ENCODE results near the gene CALCOCO1.
"Not testable (repeated sequence)": the region's sequence is repeated elsewhere in the genome, so short reads cannot be mapped to it uniquely, and the experiment has no call there.

CALCOCO1 gene

DNA sequence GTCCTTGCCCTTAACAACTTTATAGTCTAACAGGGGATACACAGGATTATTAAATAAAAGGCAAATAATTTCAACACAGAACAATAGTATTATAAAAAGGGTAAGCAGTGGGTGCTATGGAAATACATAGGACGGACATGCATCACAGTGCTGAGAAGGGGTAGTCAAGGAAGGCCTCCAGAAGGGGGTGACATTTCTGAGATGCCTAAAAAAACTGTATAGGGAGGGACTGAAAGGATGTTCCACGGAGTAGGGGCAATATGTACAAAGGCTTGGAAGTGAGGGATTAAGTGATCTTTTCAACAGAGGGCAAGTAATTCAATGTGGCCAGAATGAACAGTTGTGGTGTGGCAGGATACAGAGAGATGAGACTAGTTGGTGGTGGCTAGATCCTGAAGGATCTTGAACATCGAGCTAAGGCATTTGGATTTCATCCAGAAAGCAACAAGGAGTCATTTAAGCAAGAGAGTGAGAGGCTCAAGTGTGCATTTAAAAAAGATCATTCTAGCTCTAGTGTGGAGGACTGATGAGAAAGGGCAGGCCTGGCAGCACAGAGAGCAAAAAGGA lies 42.5 kb downstream of the CALCOCO1 start:
- no peaks in the 10 kb centered on the region for H3K4me1 ChIP-seq (ENCODE audit: low read length)
- H3K27ac ChIP-seq (ENCODE audit: low read length): no peak overlapping the region
- TF ChIP-seq EZH2phosphoT487 (IDR thresholded peaks at IDR 0.05; ENCODE audit: low read length) (no peak), EZH2 (optimal IDR thresholded peaks at IDR 0.05; ENCODE audit: low read depth, low read length) (no peak)
- TF ChIP-seq, protein P1, sequence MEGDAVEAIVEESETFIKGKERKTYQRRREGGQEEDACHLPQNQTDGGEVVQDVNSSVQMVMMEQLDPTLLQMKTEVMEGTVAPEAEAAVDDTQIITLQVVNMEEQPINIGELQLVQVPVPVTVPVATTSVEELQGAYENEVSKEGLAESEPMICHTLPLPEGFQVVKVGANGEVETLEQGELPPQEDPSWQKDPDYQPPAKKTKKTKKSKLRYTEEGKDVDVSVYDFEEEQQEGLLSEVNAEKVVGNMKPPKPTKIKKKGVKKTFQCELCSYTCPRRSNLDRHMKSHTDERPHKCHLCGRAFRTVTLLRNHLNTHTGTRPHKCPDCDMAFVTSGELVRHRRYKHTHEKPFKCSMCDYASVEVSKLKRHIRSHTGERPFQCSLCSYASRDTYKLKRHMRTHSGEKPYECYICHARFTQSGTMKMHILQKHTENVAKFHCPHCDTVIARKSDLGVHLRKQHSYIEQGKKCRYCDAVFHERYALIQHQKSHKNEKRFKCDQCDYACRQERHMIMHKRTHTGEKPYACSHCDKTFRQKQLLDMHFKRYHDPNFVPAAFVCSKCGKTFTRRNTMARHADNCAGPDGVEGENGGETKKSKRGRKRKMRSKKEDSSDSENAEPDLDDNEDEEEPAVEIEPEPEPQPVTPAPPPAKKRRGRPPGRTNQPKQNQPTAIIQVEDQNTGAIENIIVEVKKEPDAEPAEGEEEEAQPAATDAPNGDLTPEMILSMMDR (IDR thresholded peaks at IDR 0.05; ENCODE audit: low read length): no peak

DNA sequence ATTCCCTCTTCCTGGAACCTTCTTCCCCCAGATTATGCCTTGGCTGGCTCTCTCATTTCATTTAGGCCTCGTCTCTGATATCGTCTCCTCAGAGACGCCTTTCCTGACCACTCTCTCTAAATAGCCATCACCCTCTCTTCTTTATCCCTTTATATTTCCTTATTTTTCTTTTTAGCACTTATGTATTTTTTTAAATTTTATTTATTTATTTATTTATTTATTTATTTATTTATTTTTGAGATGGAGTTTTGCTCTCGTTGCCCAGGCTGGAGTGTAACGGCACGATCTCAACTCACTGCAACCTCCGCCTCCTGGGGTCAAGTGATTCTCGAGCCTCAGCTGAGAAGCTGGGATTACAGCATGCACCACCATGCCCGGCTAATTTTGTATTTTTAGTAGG lies 43.3 kb downstream of the CALCOCO1 start:
- H3K9ac ChIP-seq (ENCODE audit: low read length): no peak overlapping the region
- TF ChIP-seq EZH2 (optimal IDR thresholded peaks at IDR 0.05; ENCODE audit: low read depth, low read length) (no peak), EZH2phosphoT487 (IDR thresholded peaks at IDR 0.05; ENCODE audit: low read length) (no peak)
- TF ChIP-seq, protein P1 (IDR thresholded peaks at IDR 0.05; ENCODE audit: low read length): no peak
- H3K4me2 ChIP-seq (ENCODE audit: low read depth, low read length): no peak overlapping the region
- H4K20me1 ChIP-seq (ENCODE audit: insufficient read depth, low read length): no peaks in the 10 kb centered on the region
- no peaks in the 10 kb centered on the region for H3K79me2 ChIP-seq (ENCODE audit: low read length)
- no peak overlapping the region for H3K4me3 ChIP-seq (ENCODE audit: low read length)
- no peaks in the 10 kb centered on the region for H3K36me3 ChIP-seq (replicated peaks; ENCODE audit: insufficient read depth, low read length)
- no peaks in the 10 kb centered on the region for H3F3A ChIP-seq (ENCODE audit: insufficient read depth, low read length)
- no peak for DNase-seq
- no peaks in the 10 kb centered on the region for H3K9me2 ChIP-seq (replicated peaks; ENCODE audit: insufficient read depth, low read length)
- peaks cover 2% of the 10 kb centered on the region; the same call in 1 of the 2 replicates for H3K27me3 ChIP-seq (replicated peaks; ENCODE audit: insufficient read depth, low read length)
- H3K4me1 ChIP-seq (ENCODE audit: low read length): no peaks in the 10 kb centered on the region
- no peaks in the 10 kb centered on the region for H3K9me3 ChIP-seq (replicated peaks; ENCODE audit: insufficient read depth, low read length)
- no peak overlapping the region for H2AFZ ChIP-seq (ENCODE audit: low read length)
- H3K27ac ChIP-seq (ENCODE audit: low read length): no peak overlapping the region

More for the DNA sequence above, 42.5 kb downstream of the CALCOCO1 start:
- no peaks in the 10 kb centered on the region for H4K20me1 ChIP-seq (ENCODE audit: insufficient read depth, low read length)
- no peaks in the 10 kb centered on the region for H3K36me3 ChIP-seq (replicated peaks; ENCODE audit: insufficient read depth, low read length)
- no peaks in the 10 kb centered on the region for H3K79me2 ChIP-seq (ENCODE audit: low read length)
- DNase-seq: no peak
- no peak overlapping the region for H3K4me3 ChIP-seq (ENCODE audit: low read length)
- H3K9me3 ChIP-seq (replicated peaks; ENCODE audit: insufficient read depth, low read length): no peaks in the 10 kb centered on the region
- no peak overlapping the region for H3K9ac ChIP-seq (ENCODE audit: low read length)
- no peaks in the 10 kb centered on the region for H3K9me2 ChIP-seq (replicated peaks; ENCODE audit: insufficient read depth, low read length)
- no peak overlapping the region for H2AFZ ChIP-seq (ENCODE audit: low read length)
- no peaks in the 10 kb centered on the region for H3F3A ChIP-seq (ENCODE audit: insufficient read depth, low read length)
- no peaks in the 10 kb centered on the region for H3K27me3 ChIP-seq (replicated peaks; ENCODE audit: insufficient read depth, low read length)
- H3K4me2 ChIP-seq (ENCODE audit: low read depth, low read length): no peak overlapping the region

GRCh38 chr12:53683494-53683893 lies 43.8 kb downstream of the CALCOCO1 start:
- H3F3A ChIP-seq (ENCODE audit: insufficient read depth, low read length): no peaks in the 10 kb centered on the region
- H3K27ac ChIP-seq (ENCODE audit: low read length): no peak overlapping the region
- H3K4me1 ChIP-seq (ENCODE audit: low read length): no peaks in the 10 kb centered on the region
- no peak overlapping the region for H3K4me2 ChIP-seq (ENCODE audit: low read depth, low read length)
- H3K27me3 ChIP-seq (replicated peaks; ENCODE audit: insufficient read depth, low read length): peaks cover 7% of the 10 kb centered on the region
- H3K9ac ChIP-seq (ENCODE audit: low read length): no peak overlapping the region
- no peaks in the 10 kb centered on the region for H3K9me2 ChIP-seq (replicated peaks; ENCODE audit: insufficient read depth, low read length)
- DNase-seq: no peak
- H4K20me1 ChIP-seq (ENCODE audit: insufficient read depth, low read length): no peaks in the 10 kb centered on the region
- TF ChIP-seq, protein P1 (IDR thresholded peaks at IDR 0.05; ENCODE audit: low read length): no peak
- TF ChIP-seq EZH2phosphoT487 (IDR thresholded peaks at IDR 0.05; ENCODE audit: low read length) (no peak), EZH2 (optimal IDR thresholded peaks at IDR 0.05; ENCODE audit: low read depth, low read length) (no peak)
- H3K36me3 ChIP-seq (replicated peaks; ENCODE audit: insufficient read depth, low read length): no peaks in the 10 kb centered on the region
- H2AFZ ChIP-seq (ENCODE audit: low read length): no peak overlapping the region
- H3K79me2 ChIP-seq (ENCODE audit: low read length): no peaks in the 10 kb centered on the region
- H3K4me3 ChIP-seq (ENCODE audit: low read length): no peak overlapping the region
- H3K9me3 ChIP-seq (replicated peaks; ENCODE audit: insufficient read depth, low read length): no peaks in the 10 kb centered on the region

GRCh38 chr12:53680061-53680460 lies 47.2 kb downstream of the CALCOCO1 start:
- not testable (repeated sequence) for H3K9me2 ChIP-seq (replicated peaks; ENCODE audit: insufficient read depth, low read length); H3K4me2 ChIP-seq (ENCODE audit: low read depth, low read length); H3K27ac ChIP-seq (ENCODE audit: low read length); H3F3A ChIP-seq (ENCODE audit: insufficient read depth, low read length); H3K4me3 ChIP-seq (ENCODE audit: low read length); H3K79me2 ChIP-seq (ENCODE audit: low read length); H3K4me1 ChIP-seq (ENCODE audit: low read length); DNase-seq; H2AFZ ChIP-seq (ENCODE audit: low read length); H3K36me3 ChIP-seq (replicated peaks; ENCODE audit: insufficient read depth, low read length); H3K9ac ChIP-seq (ENCODE audit: low read length); H4K20me1 ChIP-seq (ENCODE audit: insufficient read depth, low read length); H3K9me3 ChIP-seq (replicated peaks; ENCODE audit: insufficient read depth, low read length)
- H3K27me3 ChIP-seq (replicated peaks; ENCODE audit: insufficient read depth, low read length): peaks cover 22% of the 10 kb centered on the region

Measured in MM.1S (cell line).